Vagina (tissue), 2 donors: ENCODE results near the gene HIVEP2. TPM values are rescaled to one million over a fixed set of nuclear protein-coding genes. Genes with fewer than 3 reads are reported as not detected.
A peak's percentile ranks its signal among the peaks of the same experiment; 100 is the strongest.

Experiments used
- DNase-seq, 2 donors: peaks; one replicate each; pipeline ENCODE4 v3.0.0-alpha.2; 2017; ENCODE audit errors: extremely low spot score in 2 of 2
- H3K27ac ChIP-seq: fragments of 200-600 bp; sonication (generic); one replicate; pipeline ENCODE4 v1.5.1; 2019
- H3K27me3 ChIP-seq: fragments of 200-600 bp; sonication (generic); one replicate; pipeline ENCODE4 v1.5.1; 2019
- H3K36me3 ChIP-seq, 2 donors: fragments of 200-600 bp; sonication (generic); one replicate each; pipeline ENCODE4 v1.5.1; 2017 to 2019
- H3K4me1 ChIP-seq: fragments of 200-600 bp; sonication (generic); one replicate; pipeline ENCODE4 v1.5.1; 2019
- H3K4me3 ChIP-seq, 2 donors: fragments of 200-600 bp; sonication (generic); 1 replicate in 1 of 2; 2 replicates in 1 of 2; pipeline ENCODE4 v1.5.1; 2016 to 2019
- H3K9me3 ChIP-seq: fragments of 200-600 bp; sonication (generic); one replicate; pipeline ENCODE4 v1.5.1; 2019
- CTCF ChIP-seq, 3 experiments: fragments of 450-650 bp in 2 of 3; fragments of 200-600 bp in 1 of 3; sonication (generic) in 1 of 3; IDR thresholded peaks; one replicate each; pipeline ENCODE4 v1.5.1; 2017 to 2019; ENCODE audit warnings: antibody characterized with exemption in 3 of 3, mild to moderate bottlenecking in 2 of 3, moderate library complexity in 2 of 3
- POLR2A ChIP-seq, 2 donors: fragments of 450-650 bp; IDR thresholded peaks; one replicate each; pipeline ENCODE4 v1.6.1; 2017; ENCODE audit warnings: antibody characterized with exemption in 2 of 2, mild to moderate bottlenecking in 2 of 2, moderate library complexity in 2 of 2
- POLR2AphosphoS5 ChIP-seq, 2 donors: sonication (generic); formaldehyde crosslinking; IDR thresholded peaks; one replicate each; pipeline ENCODE4 v1.9.0; 2017; ENCODE audit warnings: antibody characterized with exemption in 2 of 2, mild to moderate bottlenecking in 2 of 2, low read depth in 1 of 2; ENCODE audit not compliant: insufficient read depth in 1 of 2
- intact Hi-C: fragments of 100-400 bp; cut with DNase I; formaldehyde crosslinking; loops from one replicate; pipeline ENCODE4 v1.15.1; 2023
- total RNA-seq: library from RNA; depleted of rRNA; stranded (reverse); fragments of >200 nt; gene quantifications from one replicate; pipeline ENCODE4 v1.2.3, GENCODE V29; 2016

Gene HIVEP2
- total RNA-seq, 1 donor from 2014 or later = 24.6 TPM

GRCh38 chr6:142851601-142852000 lies 93.4 kb downstream of the HIVEP2 start:
- Histone ChIP-seq H3K36me3 (no peaks in the 10 kb centered on the region), H3K4me1 (peaks cover 40% of the 10 kb centered on the region), H3K4me3 (no peak overlapping the region), H3K27ac (no peak overlapping the region), H3K9me3 (no peaks in the 10 kb centered on the region), H3K27me3 (no peaks in the 10 kb centered on the region)
- intact Hi-C loops = no loop called here
- TF ChIP-seq POLR2A (IDR thresholded peaks at IDR 0.05) (no peak), CTCF (IDR thresholded peaks at IDR 0.05) (no peak), POLR2AphosphoS5 (IDR thresholded peaks at IDR 0.05; ENCODE audit: insufficient read depth in 1 of 2, low read depth in 1 of 2) (no peak)
- no peak for DNase-seq

GRCh38 chr6:142850679-142851423 lies 94.1 kb downstream of the HIVEP2 start:
- intact Hi-C loops = no loop called here
- Histone ChIP-seq H3K4me3 (no peak overlapping the region), H3K36me3 (no peaks in the 10 kb centered on the region), H3K9me3 (no peaks in the 10 kb centered on the region), H3K27me3 (no peaks in the 10 kb centered on the region), H3K27ac (no peak overlapping the region), H3K4me1 (peaks cover 47% of the 10 kb centered on the region)
- DNase-seq = no peak
- no peak for TF ChIP-seq CTCF (IDR thresholded peaks at IDR 0.05)

- Histone ChIP-seq H3K4me3 (no peak overlapping the region), H3K27ac (no peak overlapping the region), H3K27me3 (no peaks in the 10 kb centered on the region), H3K9me3 (no peaks in the 10 kb centered on the region), H3K36me3 (no peaks in the 10 kb centered on the region), H3K4me1 (peaks cover 65% of the 10 kb centered on the region)
- TF ChIP-seq CTCF (IDR thresholded peaks at IDR 0.05) (no peak), POLR2AphosphoS5 (IDR thresholded peaks at IDR 0.05; ENCODE audit: insufficient read depth in 1 of 2, low read depth in 1 of 2) (no peak), POLR2A (IDR thresholded peaks at IDR 0.05) (no peak)
- no peak for DNase-seq
- intact Hi-C loops = no loop called here
These were observed 96.0 kb downstream of the HIVEP2 start for GRCh38 chr6:142848976-142849375.

GRCh38 chr6:142848156-142848555 lies 96.8 kb downstream of the HIVEP2 start:
- intact Hi-C loops = no loop called here
- no peak overlapping the region for H3K27ac ChIP-seq
- no peaks in the 10 kb centered on the region for H3K9me3 ChIP-seq
- no peak for TF ChIP-seq CTCF (IDR thresholded peaks at IDR 0.05)
- no peak for TF ChIP-seq POLR2A (IDR thresholded peaks at IDR 0.05)
- no peak for TF ChIP-seq POLR2AphosphoS5 (IDR thresholded peaks at IDR 0.05; ENCODE audit: insufficient read depth in 1 of 2, low read depth in 1 of 2)
- no peak overlapping the region for H3K4me3 ChIP-seq
- no peaks in the 10 kb centered on the region for H3K36me3 ChIP-seq
- H3K27me3 ChIP-seq = no peaks in the 10 kb centered on the region
- peaks cover 65% of the 10 kb centered on the region for H3K4me1 ChIP-seq
- DNase-seq = no peak

GRCh38 chr6:142846883-142847287 lies 98.1 kb downstream of the HIVEP2 start:
- peak overlapping the region; percentile 67 for H3K27ac ChIP-seq
- no peak for DNase-seq
- H3K4me1 ChIP-seq = peaks cover 58% of the 10 kb centered on the region
- H3K9me3 ChIP-seq = no peaks in the 10 kb centered on the region
- H3K27me3 ChIP-seq = no peaks in the 10 kb centered on the region
- TF ChIP-seq POLR2AphosphoS5 (IDR thresholded peaks at IDR 0.05; ENCODE audit: insufficient read depth in 1 of 2, low read depth in 1 of 2) (peak in 1 of 2 donors; percentile 30), CTCF (IDR thresholded peaks at IDR 0.05) (no peak)
- H3K4me3 ChIP-seq = no peak overlapping the region
- H3K36me3 ChIP-seq = no peaks in the 10 kb centered on the region
- intact Hi-C loops = no loop called here
